Stimulated activated CD8-positive, alpha-beta memory T cell treated with anti-CD3 and anti-CD28 coated beads, Interleukin-4, amount 100 ng/mL, for 24 hours (primary cell): Measurements from ENCODE around the gene TUBB2A.
"Not testable (repeated sequence)": the region's sequence is repeated elsewhere in the genome, so short reads cannot be mapped to it uniquely, and the experiment has no call there.

Experiments used
- DNase-seq: peaks from one replicate; pipeline ENCODE4 v3.0.0-alpha.2; 2020; ENCODE audit warnings: low read depth

The TUBB2A gene

GRCh38 chr6:3179945-3180344 is 22.6 kb upstream of the TUBB2A start:
- not testable (repeated sequence) for DNase-seq

DNA sequence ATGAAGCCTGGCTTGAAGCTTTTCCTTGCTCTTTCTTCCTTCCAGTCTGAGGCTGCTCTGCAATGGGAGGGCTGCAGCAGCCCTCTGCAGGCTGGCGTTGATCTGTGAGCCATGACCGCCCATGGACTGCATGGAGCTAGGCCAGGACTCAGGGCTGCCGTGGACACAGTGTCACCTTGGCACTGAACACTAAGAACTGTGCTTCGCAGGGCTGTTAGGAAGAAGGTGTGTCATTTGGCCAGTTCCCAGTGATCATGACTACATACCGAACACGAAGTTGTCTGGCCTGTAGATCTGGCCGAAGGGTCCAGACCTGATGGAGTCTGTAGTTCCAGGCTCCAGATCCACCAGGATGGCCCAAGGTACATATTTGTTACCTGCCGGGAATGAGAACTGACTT is 21.3 kb upstream of the TUBB2A start:
- not testable (repeated sequence) for DNase-seq

- DNase-seq = no peak
Measured at GRCh38 chr6:3176562-3177355, 19.4 kb upstream of the TUBB2A start.

DNA sequence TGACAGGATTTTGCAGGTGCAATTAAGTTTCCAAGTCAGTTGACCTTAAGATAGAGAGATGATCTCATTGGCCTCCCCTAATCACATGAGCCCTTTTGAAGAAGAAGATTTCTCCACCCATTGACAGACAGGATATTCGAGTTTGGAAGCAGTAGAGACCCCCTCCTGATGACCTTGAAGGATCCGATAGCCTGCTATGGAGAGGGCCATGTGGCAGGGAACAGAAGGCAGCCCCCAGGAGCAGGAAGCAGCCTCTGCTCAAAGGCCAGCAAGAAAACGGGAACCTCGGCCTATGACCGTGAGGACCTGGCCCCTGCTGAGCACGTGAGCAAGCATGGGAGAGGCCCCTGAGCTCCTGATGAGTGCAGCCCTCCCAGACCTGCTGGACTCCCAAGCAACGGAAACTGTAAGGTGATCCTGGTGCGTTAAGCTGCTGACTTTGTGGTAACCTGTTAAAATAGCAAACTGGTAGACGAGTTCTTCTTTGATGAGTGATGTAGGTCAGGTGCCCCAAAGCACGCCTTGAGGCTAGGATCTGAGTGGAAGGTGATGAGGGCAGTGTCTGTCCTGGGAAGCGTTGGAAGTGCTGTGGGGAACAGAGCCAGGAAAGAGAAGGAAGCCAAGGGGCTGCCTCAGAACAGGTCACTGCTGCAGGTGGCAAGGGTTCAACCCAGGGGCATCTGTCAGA is 18.5 kb upstream of the TUBB2A start:
- DNase-seq = no peak

DNA sequence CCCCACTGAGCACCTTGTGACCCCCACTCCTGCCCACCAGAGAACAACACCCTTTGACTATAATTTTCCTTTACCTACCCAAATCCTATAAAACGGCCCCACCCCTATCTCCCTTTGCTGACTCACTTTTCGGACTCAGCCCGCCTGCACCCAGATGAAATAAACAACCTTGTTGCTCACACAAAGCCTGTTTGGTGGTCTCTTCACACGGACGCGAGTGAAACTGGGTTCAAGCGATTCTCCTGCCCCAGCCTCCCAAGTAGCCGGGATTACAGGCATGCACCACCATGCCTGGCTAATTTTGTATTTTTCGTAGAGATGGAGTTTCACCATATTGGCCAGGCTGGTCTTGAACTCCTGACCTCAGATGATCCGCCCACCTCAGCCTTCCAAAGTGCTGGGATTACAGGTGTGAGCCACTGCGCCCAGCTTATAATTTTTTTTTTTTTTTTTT is 16.3 kb upstream of the TUBB2A start:
- not testable (repeated sequence) for DNase-seq

DNA sequence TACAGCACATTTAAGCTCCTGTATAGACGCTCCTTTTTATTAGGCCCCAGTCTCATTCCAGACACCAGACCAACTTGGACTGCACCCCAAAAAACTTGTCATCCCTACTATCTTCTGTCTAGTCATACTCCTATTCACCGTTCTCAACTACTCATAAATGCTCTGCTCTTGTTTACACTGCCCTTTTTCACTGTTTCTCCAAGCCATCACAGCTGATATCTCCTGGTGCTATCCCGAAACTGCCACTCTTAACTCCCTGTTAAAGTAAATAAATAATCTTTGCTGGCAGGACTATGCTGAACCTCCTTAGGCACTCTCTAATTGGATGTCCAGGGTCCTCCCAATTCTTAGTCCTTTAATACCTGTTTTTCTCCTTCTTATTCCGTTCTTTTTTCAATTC is 15.4 kb upstream of the TUBB2A start:
- DNase-seq = not testable (repeated sequence)

DNA sequence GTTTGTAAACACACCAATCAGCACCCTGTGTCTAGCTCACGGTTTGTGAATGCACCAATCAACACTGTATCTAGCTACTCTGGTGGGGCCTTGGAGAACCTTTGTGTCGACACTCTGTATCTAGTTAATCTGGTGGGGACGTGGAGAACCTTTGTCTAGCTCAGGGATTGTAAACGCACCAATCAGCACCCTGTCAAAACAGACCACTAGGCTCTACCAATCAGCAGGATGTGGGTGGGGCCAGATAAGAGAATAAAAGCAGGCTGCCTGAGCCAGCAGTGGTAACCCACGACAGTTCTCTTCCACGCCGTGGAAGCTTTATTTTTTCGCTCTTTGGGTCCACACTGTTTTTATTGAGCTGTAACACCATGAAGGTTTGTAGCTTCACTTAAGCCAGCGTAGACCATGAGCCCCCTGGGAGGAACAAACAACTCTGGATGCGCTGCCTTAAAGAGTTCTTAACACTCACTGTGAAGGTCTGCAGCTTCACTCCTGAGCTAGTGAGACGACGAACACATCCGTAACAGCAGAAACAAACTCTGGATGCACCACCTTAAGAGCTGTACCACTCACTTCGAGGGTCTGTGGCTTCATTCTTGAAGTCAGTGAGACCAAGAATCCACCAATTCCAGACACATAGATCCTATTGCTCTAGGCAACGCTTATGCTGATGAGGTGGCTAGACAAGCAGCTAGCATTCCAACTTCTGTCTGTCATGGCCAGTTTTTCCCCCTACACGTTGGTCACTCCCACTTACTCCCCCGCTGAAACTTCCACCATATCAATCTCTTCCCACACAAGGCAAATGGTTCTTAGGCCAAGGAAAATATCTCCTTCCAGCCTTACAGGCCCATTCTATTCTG is 14.2 kb upstream of the TUBB2A start:
- not testable (repeated sequence) for DNase-seq

DNA sequence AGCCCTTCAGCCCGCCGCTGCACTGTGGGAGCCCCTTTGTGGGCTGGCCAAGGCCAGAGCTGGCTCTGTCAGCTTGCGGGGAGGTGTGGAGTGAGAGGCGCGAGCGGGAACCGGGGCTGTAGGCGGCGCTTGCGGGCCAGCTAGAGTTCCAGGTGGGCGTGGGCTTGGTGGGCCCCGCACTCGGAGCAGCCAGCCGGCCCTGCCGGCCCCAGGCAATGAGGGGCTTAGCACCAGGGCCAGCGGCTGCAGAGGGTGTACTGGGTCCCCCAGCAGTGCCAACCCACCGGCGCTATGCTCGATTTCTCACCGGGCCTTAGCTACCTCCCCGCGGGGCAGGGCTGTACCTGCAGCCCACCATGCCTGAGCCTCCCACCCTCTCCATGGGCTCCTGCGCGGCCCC is 13.3 kb upstream of the TUBB2A start:
- not testable (repeated sequence) for DNase-seq

- DNase-seq = not testable (repeated sequence)
Measured at GRCh38 chr6:3168046-3168445, 10.7 kb upstream of the TUBB2A start.

- DNase-seq = not testable (repeated sequence)
Measured at GRCh38 chr6:3166535-3167225, 9.3 kb upstream of the TUBB2A start.

DNA sequence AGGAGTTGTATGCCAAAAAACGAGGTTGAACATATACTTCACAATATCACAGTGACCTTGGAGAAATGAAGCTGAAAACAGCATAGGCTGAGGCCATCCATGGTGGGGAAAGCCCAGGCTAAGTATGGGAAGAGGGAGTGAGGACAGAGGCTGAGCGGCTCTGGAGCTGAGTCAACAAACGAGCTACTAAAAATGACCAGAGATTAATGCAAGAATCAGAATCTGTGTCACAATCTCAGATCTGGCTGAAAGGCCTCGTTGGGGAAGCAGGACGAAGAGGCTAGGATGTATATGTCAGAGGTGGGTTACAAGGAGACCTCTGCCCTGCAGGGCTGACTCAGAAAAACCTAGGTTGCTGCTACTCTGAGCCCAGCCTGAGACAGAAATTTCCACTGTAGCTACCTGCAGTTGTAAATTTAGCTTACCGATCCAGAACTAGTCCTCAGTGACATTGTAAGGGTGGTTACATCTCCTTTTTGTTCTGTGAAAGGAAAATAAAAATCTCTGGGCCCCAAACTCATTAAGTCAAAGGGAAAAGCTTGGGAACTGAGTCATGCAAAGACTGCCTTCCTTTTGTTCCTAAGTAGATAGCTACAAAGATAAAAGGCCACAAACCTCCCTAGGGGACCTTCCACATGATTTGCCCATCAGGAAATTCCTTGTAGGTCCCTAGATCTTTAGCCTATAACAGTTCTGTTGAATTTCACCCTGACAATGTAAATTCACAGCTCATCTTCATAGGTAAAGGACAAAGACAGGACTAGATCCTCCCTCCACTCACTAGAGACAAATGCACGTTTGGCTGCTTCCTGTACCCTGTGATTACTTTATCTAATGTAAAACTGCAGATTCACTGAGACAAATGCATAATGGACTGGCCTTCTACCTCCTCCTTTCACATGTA is 8.5 kb upstream of the TUBB2A start:
- DNase-seq = no peak

GRCh38 chr6:3164388-3164787 is 7.0 kb upstream of the TUBB2A start:
- DNase-seq = no peak

- DNase-seq = no peak
Measured at GRCh38 chr6:3163248-3163594, 5.9 kb upstream of the TUBB2A start.

DNA sequence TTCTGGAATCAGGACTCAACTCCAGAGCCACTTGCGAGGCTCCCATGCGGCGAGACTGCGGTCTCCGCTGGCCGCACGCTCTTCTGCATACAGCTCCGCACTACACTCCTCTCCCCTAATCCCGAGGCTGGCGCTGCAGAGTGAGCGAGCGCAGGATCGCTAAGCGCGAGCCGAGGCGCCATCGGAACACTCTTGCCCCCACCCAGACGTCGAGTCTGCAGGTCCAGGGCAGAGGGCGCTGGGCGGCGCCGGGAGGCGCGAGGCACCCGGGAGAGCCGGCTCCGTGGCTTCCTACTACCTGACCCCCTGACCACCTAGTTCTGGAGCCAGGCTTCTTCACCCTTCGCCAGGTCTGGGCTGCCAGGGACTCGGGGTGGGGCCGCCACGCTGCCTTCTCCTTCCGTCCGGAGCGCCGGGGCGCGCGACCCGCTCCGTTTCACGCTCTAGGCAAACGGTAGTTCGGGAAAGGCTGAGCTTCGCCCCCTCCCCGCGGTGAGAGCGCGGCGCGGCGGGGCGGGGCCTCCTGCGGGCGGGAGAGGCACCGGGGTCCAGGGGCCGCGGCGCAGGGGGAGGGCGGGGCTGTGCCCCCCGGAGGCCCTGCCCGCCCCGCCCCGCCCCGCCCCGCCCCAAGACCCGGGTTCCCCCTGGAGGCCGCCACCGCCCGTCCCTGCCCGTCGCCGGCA is 5.4 kb upstream of the TUBB2A start:
- DNase-seq = peak; percentile 53

- no peak for DNase-seq
Measured at GRCh38 chr6:3162067-3162497, 4.7 kb upstream of the TUBB2A start.

DNA sequence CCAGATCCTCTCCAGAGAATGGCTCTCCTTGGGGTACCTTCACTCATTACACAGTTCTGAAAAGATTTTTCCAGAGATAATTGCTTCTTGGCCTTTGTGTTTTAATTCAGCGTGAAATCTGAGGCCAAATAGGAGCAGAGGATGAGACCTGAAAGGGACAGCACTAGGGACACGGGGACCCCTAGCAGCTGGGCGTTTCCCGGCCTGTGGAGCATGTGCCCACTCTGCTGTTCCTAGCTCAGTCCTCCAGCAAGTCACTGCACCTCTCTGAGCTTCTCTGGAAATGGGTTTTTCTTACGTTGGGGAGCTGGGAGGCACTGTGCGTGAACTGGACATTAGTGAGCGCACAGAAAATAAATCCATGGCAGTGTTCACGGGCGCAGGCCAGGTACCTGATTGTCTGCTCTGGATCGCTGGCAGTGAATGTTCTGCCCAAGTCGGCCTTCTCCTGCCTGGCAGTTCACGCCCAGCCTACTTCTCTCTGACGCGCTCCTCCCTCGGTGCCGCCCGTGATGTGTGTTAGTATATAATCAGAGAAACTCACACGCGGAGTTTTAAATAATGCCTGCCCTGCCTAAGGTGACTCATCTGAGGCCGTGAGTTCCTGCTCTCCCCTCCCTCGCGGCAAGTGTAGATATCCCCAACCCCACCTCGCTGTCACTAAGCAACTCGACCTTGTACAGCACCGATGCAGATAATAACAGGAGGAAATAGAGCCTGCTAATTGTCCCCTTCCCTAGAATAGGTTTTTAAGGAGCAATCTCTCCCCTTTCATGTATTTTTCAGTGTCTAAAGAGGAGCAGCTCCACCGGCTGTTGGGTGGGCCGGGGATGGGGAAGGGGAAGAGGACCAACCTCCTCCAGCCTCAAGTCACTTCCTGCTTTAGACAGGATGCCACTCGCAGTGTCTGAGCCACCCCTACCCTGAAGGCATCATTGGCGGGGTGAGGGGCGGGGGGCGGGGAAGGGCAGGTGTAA is 2.7 kb upstream of the TUBB2A start:
- no peak for DNase-seq

GRCh38 chr6:3156184-3157130 is 887 bp downstream of the TUBB2A start:
- not testable (repeated sequence) for DNase-seq

- DNase-seq = not testable (repeated sequence)
Measured at GRCh38 chr6:3155416-3155815, 1.9 kb downstream of the TUBB2A start.
